ENCODE data around the gene SGTB.

- TF ChIP-seq CTCF (conservative IDR thresholded peaks at IDR 0.05) (no peak), EZH2 (IDR thresholded peaks at IDR 0.05; ENCODE audit: low read depth) (no peak)
Measured at GRCh38 chr5:65737842-65738241, 15.9 kb upstream of the SGTB start.
